Thyroid gland (tissue), 4 donors: ENCODE measurements around the gene DUSP10.

Experiments used
- POLR2A ChIP-seq, 2 donors: fragments of 450-650 bp; IDR thresholded peaks; one replicate each; pipeline ENCODE4 v1.6.1; 2017; ENCODE audit warnings: antibody characterized with exemption in 2 of 2, mild to moderate bottlenecking in 2 of 2, moderate library complexity in 1 of 2
- TF ChIP-seq, protein P1 (sequence below), 6 experiments: fragments of 200-600 bp in 3 of 6; fragments of 450-650 bp in 3 of 6; sonication (generic) in 3 of 6; IDR thresholded peaks; one replicate each; pipeline ENCODE4 v1.5.1; 2016 to 2019; ENCODE audit warnings: antibody characterized with exemption in 6 of 6, mild to moderate bottlenecking in 2 of 6, inconsistent platforms in 1 of 6, moderate library complexity in 1 of 6

DNA sequence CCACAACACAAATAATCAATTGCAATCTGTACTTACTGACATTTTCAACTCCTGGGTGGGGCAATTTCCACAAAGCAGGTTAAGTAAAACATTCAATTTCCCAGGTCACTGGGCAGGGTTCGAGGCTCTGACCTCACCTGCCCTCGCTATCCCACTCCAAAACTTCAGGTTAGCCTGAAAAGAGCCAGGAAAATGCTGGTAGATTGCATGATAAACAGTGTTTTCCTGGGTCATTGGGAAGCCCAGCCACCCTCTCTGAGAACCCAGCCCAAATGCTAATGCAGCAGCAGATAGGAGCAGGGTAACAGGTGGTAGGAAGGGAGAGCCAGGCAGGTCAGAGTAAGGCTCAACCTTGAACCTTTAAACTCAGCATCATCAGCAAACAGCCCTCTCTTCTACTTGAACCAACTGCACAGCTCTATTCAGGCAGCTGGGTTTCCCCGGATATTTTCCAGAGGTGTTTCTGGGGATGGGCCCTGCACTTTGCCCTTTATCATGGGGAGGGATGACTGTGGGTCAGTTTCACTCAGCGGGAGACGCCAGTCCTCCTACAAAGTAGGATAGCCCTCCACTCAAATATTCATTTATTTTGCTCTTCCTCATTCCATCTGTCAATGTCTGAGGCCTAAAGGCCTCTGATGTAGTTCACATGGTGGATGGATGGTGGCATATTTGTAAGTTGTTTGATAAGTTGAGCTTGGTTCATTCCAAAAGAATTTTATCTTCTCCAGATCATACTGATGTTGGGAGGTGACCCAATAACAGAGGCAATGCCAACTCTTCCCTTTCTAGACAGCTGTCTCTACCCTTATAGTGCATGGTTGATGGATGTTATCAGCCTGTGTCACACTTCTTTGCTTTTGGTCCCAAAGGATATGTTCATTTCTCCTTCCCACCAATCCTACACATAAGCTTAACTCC, 65.7 kb downstream of the DUSP10 start:
- TF ChIP-seq, protein P1, sequence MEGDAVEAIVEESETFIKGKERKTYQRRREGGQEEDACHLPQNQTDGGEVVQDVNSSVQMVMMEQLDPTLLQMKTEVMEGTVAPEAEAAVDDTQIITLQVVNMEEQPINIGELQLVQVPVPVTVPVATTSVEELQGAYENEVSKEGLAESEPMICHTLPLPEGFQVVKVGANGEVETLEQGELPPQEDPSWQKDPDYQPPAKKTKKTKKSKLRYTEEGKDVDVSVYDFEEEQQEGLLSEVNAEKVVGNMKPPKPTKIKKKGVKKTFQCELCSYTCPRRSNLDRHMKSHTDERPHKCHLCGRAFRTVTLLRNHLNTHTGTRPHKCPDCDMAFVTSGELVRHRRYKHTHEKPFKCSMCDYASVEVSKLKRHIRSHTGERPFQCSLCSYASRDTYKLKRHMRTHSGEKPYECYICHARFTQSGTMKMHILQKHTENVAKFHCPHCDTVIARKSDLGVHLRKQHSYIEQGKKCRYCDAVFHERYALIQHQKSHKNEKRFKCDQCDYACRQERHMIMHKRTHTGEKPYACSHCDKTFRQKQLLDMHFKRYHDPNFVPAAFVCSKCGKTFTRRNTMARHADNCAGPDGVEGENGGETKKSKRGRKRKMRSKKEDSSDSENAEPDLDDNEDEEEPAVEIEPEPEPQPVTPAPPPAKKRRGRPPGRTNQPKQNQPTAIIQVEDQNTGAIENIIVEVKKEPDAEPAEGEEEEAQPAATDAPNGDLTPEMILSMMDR (IDR thresholded peaks at IDR 0.05): no peak
- TF ChIP-seq POLR2A (IDR thresholded peaks at IDR 0.05): no peak
